ENCODE data around the gene KIAA0319L. TPM values are rescaled to one million over a fixed set of nuclear protein-coding genes. Genes with fewer than 3 reads are reported as not detected.

The KIAA0319L gene
- total RNA-seq, 2 experiments from 2014 or later, result 25.3 to 44.9 TPM

- Histone ChIP-seq H3K4me1 (ENCODE audit: insufficient read depth, low read length, poor library complexity, severe bottlenecking) (no peaks in the 10 kb centered on the region), H3K27ac (ENCODE audit: low read depth, low read length, poor library complexity, severe bottlenecking) (no peak overlapping the region), H3K9me3 (ENCODE audit: low read length) (no peaks in the 10 kb centered on the region), H4K20me1 (ENCODE audit: insufficient read depth, low read length) (no peaks in the 10 kb centered on the region), H3K4me2 (ENCODE audit: low read length) (no peak overlapping the region), H3K4me3 (ENCODE audit: low read depth, low read length, poor library complexity, severe bottlenecking) (no peak overlapping the region), H3K79me2 (ENCODE audit: insufficient read depth, low read depth, low read length) (no peaks in the 10 kb centered on the region), H3K36me3 (ENCODE audit: insufficient read depth, low read length) (peaks cover 37% of the 10 kb centered on the region), H2AFZ (ENCODE audit: low read length) (no peak overlapping the region), H3K9me2 (ENCODE audit: insufficient read depth, low read length) (no peaks in the 10 kb centered on the region)
- intact Hi-C loops (cut with micrococcal nuclease; ENCODE audit: unreplicated experiment), result no loop called here
- CTCF ChIA-PET (ENCODE audit: unreplicated experiment), result interaction anchor here (1.2 to 2.7 kb wide), 2 partner anchors 94 to 112 kb away, joined by 4 to 6 read pairs; no protein-coding TSS in a partner anchor
- no peak for DNase-seq (ENCODE audit: low spot score)
- no peak for TF ChIP-seq EZH2phosphoT487 (IDR thresholded peaks at IDR 0.05; ENCODE audit: borderline replicate concordance, low read depth, low read length)
- TF ChIP-seq, protein P1, sequence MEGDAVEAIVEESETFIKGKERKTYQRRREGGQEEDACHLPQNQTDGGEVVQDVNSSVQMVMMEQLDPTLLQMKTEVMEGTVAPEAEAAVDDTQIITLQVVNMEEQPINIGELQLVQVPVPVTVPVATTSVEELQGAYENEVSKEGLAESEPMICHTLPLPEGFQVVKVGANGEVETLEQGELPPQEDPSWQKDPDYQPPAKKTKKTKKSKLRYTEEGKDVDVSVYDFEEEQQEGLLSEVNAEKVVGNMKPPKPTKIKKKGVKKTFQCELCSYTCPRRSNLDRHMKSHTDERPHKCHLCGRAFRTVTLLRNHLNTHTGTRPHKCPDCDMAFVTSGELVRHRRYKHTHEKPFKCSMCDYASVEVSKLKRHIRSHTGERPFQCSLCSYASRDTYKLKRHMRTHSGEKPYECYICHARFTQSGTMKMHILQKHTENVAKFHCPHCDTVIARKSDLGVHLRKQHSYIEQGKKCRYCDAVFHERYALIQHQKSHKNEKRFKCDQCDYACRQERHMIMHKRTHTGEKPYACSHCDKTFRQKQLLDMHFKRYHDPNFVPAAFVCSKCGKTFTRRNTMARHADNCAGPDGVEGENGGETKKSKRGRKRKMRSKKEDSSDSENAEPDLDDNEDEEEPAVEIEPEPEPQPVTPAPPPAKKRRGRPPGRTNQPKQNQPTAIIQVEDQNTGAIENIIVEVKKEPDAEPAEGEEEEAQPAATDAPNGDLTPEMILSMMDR (conservative IDR thresholded peaks at IDR 0.05; ENCODE audit: low read length), result no peak
- POLR2A ChIA-PET, result interaction anchor here (0.6 kb wide), 1 partner anchor 43 kb away, joined by 3 read pairs; no protein-coding TSS in a partner anchor
- no TSS peak for BruUV-seq (replicated peaks)
Observed at GRCh38 chr1:35452106-35452774, 105.0 kb downstream of the KIAA0319L start.

- BruUV-seq (replicated peaks), result no TSS peak
- TF ChIP-seq, protein P1 (conservative IDR thresholded peaks at IDR 0.05; ENCODE audit: low read length), result peak; percentile 91
- TF ChIP-seq EZH2phosphoT487 (IDR thresholded peaks at IDR 0.05; ENCODE audit: borderline replicate concordance, low read depth, low read length), result no peak
- Histone ChIP-seq H3K4me3 (ENCODE audit: low read depth, low read length, poor library complexity, severe bottlenecking) (no peak overlapping the region), H2AFZ (ENCODE audit: low read length) (no peak overlapping the region), H3K4me1 (ENCODE audit: insufficient read depth, low read length, poor library complexity, severe bottlenecking) (no peaks in the 10 kb centered on the region), H3K9me2 (ENCODE audit: insufficient read depth, low read length) (no peaks in the 10 kb centered on the region), H3K36me3 (ENCODE audit: insufficient read depth, low read length) (peaks cover 37% of the 10 kb centered on the region), H3K9me3 (ENCODE audit: low read length) (no peaks in the 10 kb centered on the region), H3K79me2 (ENCODE audit: insufficient read depth, low read depth, low read length) (no peaks in the 10 kb centered on the region), H3K27ac (ENCODE audit: low read depth, low read length, poor library complexity, severe bottlenecking) (no peak overlapping the region), H3K4me2 (ENCODE audit: low read length) (no peak overlapping the region), H4K20me1 (ENCODE audit: insufficient read depth, low read length) (no peaks in the 10 kb centered on the region)
- peak; percentile 72 for DNase-seq (ENCODE audit: low spot score)
- ChIA-PET POLR2A (interaction anchor here (0.7 to 1.4 kb wide), 3 partner anchors 13 to 114 kb away, joined by 3 to 6 read pairs (median 4); no protein-coding TSS in a partner anchor), CTCF (ENCODE audit: unreplicated experiment) (interaction anchor here (0.6 to 2.7 kb wide), 7 partner anchors 8 to 553 kb away, joined by 3 to 17 read pairs (median 3); no protein-coding TSS in a partner anchor)
- intact Hi-C loops (cut with micrococcal nuclease; ENCODE audit: unreplicated experiment), result loop anchor here (1.0 to 2.0 kb wide), 3 partner anchors 94 to 324 kb away; no protein-coding TSS in a partner anchor
Observed at GRCh38 chr1:35451125-35451528, 106.1 kb downstream of the KIAA0319L start.

Data from OCI-LY7 (cell line).